H1 (cell line): Measurements from ENCODE around the gene PTPN12. TPM values are rescaled to one million over a fixed set of nuclear protein-coding genes. Genes with fewer than 3 reads are reported as not detected.

Source experiments
- EP300 ChIP-seq, 2 experiments: IDR thresholded peaks; 1 replicate in 1 of 2; 2 replicates in 1 of 2; pipeline ENCODE4 v1.6.1; 2011 to 2012; ENCODE audit warnings: low read depth in 2 of 2, low read length in 2 of 2, mild to moderate bottlenecking in 2 of 2, borderline replicate concordance in 1 of 2, inconsistent platforms in 1 of 2, moderate library complexity in 1 of 2
- SP4 ChIP-seq: IDR thresholded peaks from 2 replicates; pipeline ENCODE4 v1.6.1; 2012; ENCODE audit warnings: low read length, inconsistent platforms
- SRF ChIP-seq: IDR thresholded peaks from 2 replicates; pipeline ENCODE4 v1.6.1; 2011; ENCODE audit warnings: mild to moderate bottlenecking, low read depth, low read length, moderate library complexity
- polyA plus RNA-seq, 7 experiments: library from polyadenylated mRNA; depleted of rRNA in 3 of 7; stranded (reverse) in 5 of 7; unstranded in 2 of 7; fragments of >200 nt in 5 of 7; fragments of 200-250 nt in 2 of 7; gene quantifications; 1 replicate in 5 of 7; 2 replicates in 1 of 7; 4 replicates in 1 of 7; pipeline versions ENCODE4 v1.2.1 to v1.2.3, GENCODE V29; 2011 to 2013; ENCODE audit warnings: missing spikeins in 2 of 7, mixed read lengths in 2 of 7
- total RNA-seq: library from RNA; stranded (reverse); fragmentation: NEBNext Ultra II Directional; extraction: Animal tissue kit (Norgen Biotek cat#: 25700); gene quantifications from 2 replicates; pipeline ENCODE4 v1.2.1, GENCODE V29; 2021

Gene PTPN12
- total and polyA plus RNA-seq, 2 of the 8 experiments (the other 6 are each of a cell fraction or from before 2014, with no cell fraction given), result 39.7 to 132 TPM

GRCh38 chr7:77566421-77566820 is 29.3 kb downstream of the PTPN12 start (continued):
- no peak for TF ChIP-seq EP300 (IDR thresholded peaks at IDR 0.05; ENCODE audit: borderline replicate concordance in 1 of 2, low read depth in 2 of 2, low read length in 2 of 2)
- TF ChIP-seq SRF, result no peak
- TF ChIP-seq SP4, result no peak
